ENCODE results near the gene SIGLEC1.
A peak's percentile ranks its signal among the peaks of the same experiment; 100 is the strongest.

Gene SIGLEC1

GRCh38 chr20:3729378-3729777 is 17.0 kb upstream of the SIGLEC1 start:
- DNase-seq (ENCODE audit: insufficient read length, low spot score) (no peak), FAIRE-seq (no peak)

GRCh38 chr20:3728876-3729275 is 16.5 kb upstream of the SIGLEC1 start:
- no peak for DNase-seq (ENCODE audit: insufficient read length, low spot score)
- FAIRE-seq, result no peak

GRCh38 chr20:3728354-3728753 is 16.0 kb upstream of the SIGLEC1 start:
- no peak for DNase-seq (ENCODE audit: insufficient read length, low spot score)
- no peak for FAIRE-seq

- FAIRE-seq, result no peak
- no peak for DNase-seq (ENCODE audit: insufficient read length, low spot score)
Observed at GRCh38 chr20:3727401-3728021, 15.1 kb upstream of the SIGLEC1 start.

DNA sequence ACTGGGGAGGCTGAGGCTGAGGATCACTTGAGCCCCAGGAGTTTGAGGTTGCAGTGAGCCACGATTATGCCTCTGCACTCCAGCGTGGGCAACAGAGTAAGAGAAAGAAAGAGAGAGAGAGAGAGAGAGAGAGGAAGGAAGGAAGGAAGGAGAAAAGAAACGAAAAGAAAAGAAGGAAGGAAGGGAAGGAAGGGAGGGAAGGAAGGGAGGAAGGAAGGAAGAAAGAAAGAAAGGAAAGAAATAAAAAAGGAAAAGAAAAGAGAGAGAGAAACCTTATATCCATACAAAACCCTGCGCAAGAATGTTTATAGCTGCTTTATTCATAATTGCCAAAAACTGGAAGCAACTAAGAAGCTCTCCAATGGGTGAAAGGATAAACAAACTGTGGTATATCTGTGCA is 12.0 kb upstream of the SIGLEC1 start:
- no peak for DNase-seq (ENCODE audit: insufficient read length, low spot score)
- no peak for FAIRE-seq

- no peak for FAIRE-seq
- no peak for DNase-seq (ENCODE audit: insufficient read length, low spot score)
Observed at GRCh38 chr20:3723284-3723683, 10.9 kb upstream of the SIGLEC1 start.

GRCh38 chr20:3721912-3722311 is 9.5 kb upstream of the SIGLEC1 start:
- DNase-seq (ENCODE audit: insufficient read length, low spot score), result no peak
- FAIRE-seq, result no peak

DNA sequence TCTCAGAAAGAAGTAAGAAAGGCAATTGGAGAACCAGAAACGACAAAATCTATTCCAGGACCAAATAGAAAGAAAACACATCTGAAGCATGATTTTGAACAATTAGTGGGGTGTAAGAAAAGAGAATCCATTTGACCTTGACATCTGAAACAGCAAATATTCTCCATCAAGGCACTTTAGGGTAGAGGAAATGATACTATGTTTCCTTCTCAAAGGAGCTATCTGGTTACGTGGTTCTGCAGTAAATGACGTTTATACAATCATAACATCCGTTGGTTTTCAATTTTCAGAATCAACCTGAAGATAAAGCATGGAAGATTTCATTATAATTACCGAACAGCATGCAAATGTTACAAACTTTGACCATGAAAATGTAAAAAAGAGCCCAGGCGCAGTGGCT is 8.2 kb upstream of the SIGLEC1 start:
- no peak for DNase-seq (ENCODE audit: insufficient read length, low spot score)
- no peak for FAIRE-seq

GRCh38 chr20:3720068-3720467 is 7.7 kb upstream of the SIGLEC1 start:
- DNase-seq (ENCODE audit: insufficient read length, low spot score) (no peak), FAIRE-seq (no peak)

- no peak for DNase-seq (ENCODE audit: insufficient read length, low spot score)
- no peak for FAIRE-seq
Observed at GRCh38 chr20:3719046-3719445, 6.6 kb upstream of the SIGLEC1 start.

GRCh38 chr20:3716195-3716834 is 3.9 kb upstream of the SIGLEC1 start:
- DNase-seq (ENCODE audit: insufficient read length, low spot score) (no peak), FAIRE-seq (peak; percentile 72)

GRCh38 chr20:3714092-3714491 is 1.7 kb upstream of the SIGLEC1 start:
- no peak for DNase-seq (ENCODE audit: insufficient read length, low spot score)
- no peak for FAIRE-seq

DNA sequence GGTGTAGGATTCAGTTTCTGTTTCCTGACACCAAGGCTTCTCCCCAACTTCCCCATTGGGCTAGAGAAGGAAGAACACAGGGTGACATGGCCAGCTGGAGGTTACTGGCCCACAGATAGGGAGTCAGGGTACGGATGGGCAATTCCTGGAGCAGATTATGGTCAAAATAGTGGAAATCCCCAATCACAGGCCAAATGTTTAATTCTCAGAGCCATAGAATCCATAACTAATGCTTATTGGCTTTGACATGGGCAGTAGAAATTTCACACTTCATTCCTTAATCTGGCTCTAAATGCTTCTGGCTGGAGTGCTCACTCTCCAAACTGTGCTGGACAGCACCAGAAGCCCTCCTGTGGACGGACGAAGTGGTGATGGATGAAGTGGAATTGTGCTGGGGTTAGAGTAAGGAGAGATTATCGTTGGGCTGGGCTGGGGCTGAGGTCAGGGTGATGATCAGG is 887 bp downstream of the SIGLEC1 start:
- no peak for DNase-seq (ENCODE audit: insufficient read length, low spot score)
- FAIRE-seq, result no peak

- FAIRE-seq, result peak; percentile 53
- DNase-seq (ENCODE audit: insufficient read length, low spot score), result peak; percentile 81
Observed at GRCh38 chr20:3710703-3711483, 1.5 kb downstream of the SIGLEC1 start.

GRCh38 chr20:3710011-3710466 is 2.4 kb downstream of the SIGLEC1 start:
- no peak for DNase-seq (ENCODE audit: insufficient read length, low spot score)
- FAIRE-seq, result no peak

DNA sequence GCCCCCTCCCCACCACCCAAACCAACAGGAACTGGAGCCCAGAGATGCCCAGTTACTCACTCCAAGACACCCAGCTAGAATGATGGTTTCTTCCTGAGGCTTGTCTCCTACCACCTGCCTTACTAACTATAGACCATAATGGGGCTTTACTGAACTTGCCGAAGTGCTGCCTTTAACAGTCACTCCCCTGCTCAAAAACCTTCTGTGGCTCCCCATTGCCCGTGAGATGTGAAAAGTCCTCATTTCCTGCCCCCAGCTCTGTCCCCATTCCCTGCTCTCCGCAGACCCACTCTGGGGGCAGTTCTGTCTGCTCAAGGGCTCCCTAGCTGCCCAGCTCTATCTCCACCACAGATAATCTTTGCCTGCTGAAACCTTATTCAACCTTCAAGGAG is 4.9 kb downstream of the SIGLEC1 start:
- DNase-seq (ENCODE audit: insufficient read length, low spot score), result no peak
- no peak for FAIRE-seq

GRCh38 chr20:3706774-3707507 is 5.5 kb downstream of the SIGLEC1 start:
- DNase-seq (ENCODE audit: insufficient read length, low spot score) (no peak), FAIRE-seq (no peak)

GRCh38 chr20:3705970-3706739 is 6.2 kb downstream of the SIGLEC1 start:
- FAIRE-seq (no peak), DNase-seq (ENCODE audit: insufficient read length, low spot score) (no peak)

GRCh38 chr20:3705491-3705969 is 6.9 kb downstream of the SIGLEC1 start:
- FAIRE-seq, result no peak
- DNase-seq (ENCODE audit: insufficient read length, low spot score), result no peak

- DNase-seq (ENCODE audit: insufficient read length, low spot score), result no peak
- FAIRE-seq, result no peak
Observed at GRCh38 chr20:3704087-3704486, 8.3 kb downstream of the SIGLEC1 start.

Data from GM19239 (cell line).